IMR-90 (cell line): ENCODE measurements around the gene ZDHHC14. TPM values are rescaled to one million over a fixed set of nuclear protein-coding genes. Genes with fewer than 3 reads are reported as not detected.

Experiments
- ATAC-seq: fragments of 200-7000 bp; cut with Tn5 transposase; 2 replicates; pipeline ENCODE4 v1.9.1; 2020; ENCODE audit warnings: low read depth, mild to moderate bottlenecking, moderate library complexity
- BruUV-seq: library from RNA; stranded (reverse); fragments of 400-500 nt; replicated peaks from 2 replicates; lab custom pipeline; 2021; lab: Mats Ljungman, UMichigan
- CTCF ChIA-PET: fragments of 300-600 bp; formaldehyde crosslinking; extraction: SDS; loops from one replicate; lab custom pipeline; 2021; ENCODE audit warnings: antibody characterized with exemption; lab: Yijun Ruan, JAX
- POLR2A ChIA-PET: fragments of 300-600 bp; sonication (Branson Sonifier 250); formaldehyde crosslinking; loops from one replicate; lab custom pipeline; 2022; ENCODE audit warnings: antibody characterized with exemption; ENCODE audit not compliant: unreplicated experiment; lab: Charles Lee
- DNase-seq: peaks from one replicate; pipeline ENCODE4 v3.0.0; 2013
- H2AFZ ChIP-seq: replicated peaks from 2 replicates; pipeline ENCODE3; 2013; ENCODE audit warnings: low read length, mild to moderate bottlenecking; ENCODE audit not compliant: poor library complexity
- H2AK5ac ChIP-seq: 2 replicates; pipeline ENCODE4 v1.6.1; 2013; ENCODE audit warnings: low read depth, low read length, inconsistent platforms
- H2AK9ac ChIP-seq: replicated peaks from 2 replicates; pipeline ENCODE3; 2013; ENCODE audit warnings: mild to moderate bottlenecking, low read depth, low read length, moderate library complexity; ENCODE audit not compliant: poor library complexity
- H2BK120ac ChIP-seq: 2 replicates; pipeline ENCODE4 v1.6.1; 2013; ENCODE audit warnings: low read depth, low read length, inconsistent platforms
- H2BK15ac ChIP-seq: 3 replicates; pipeline ENCODE4 v1.6.1; 2013; ENCODE audit warnings: low read depth, low read length, inconsistent platforms
- H2BK20ac ChIP-seq: 2 replicates; pipeline ENCODE4 v1.6.1; 2013; ENCODE audit warnings: low read depth, mild to moderate bottlenecking, inconsistent platforms, low read length, moderate library complexity
- H2BK5ac ChIP-seq: 2 replicates; pipeline ENCODE4 v1.6.1; 2013; ENCODE audit warnings: mild to moderate bottlenecking, low read depth, low read length, inconsistent platforms; ENCODE audit not compliant: poor library complexity, severe bottlenecking
- H3K14ac ChIP-seq: replicated peaks from 2 replicates; pipeline ENCODE4 v1.6.1; 2013; ENCODE audit warnings: low read depth, low read length, inconsistent platforms
- H3K18ac ChIP-seq: 2 replicates; pipeline ENCODE4 v1.6.1; 2013; ENCODE audit warnings: low read depth, low read length, control low read depth
- H3K23ac ChIP-seq: 2 replicates; pipeline ENCODE4 v1.6.1; 2013; ENCODE audit warnings: low read depth, low read length, inconsistent platforms
- H3K27ac ChIP-seq: 2 replicates; pipeline ENCODE4 v1.5.1; 2013; ENCODE audit warnings: mild to moderate bottlenecking, control low read depth, low read length; ENCODE audit not compliant: insufficient read depth
- H3K27me3 ChIP-seq: 2 replicates; pipeline ENCODE4 v1.6.1; 2013; ENCODE audit warnings: low read length; ENCODE audit not compliant: control insufficient read depth, insufficient read depth
- H3K36me3 ChIP-seq: 2 replicates; pipeline ENCODE4 v1.6.1; 2013; ENCODE audit warnings: low read length, mixed read lengths; ENCODE audit not compliant: control insufficient read depth, insufficient read depth
- H3K4ac ChIP-seq: 2 replicates; pipeline ENCODE4 v1.6.1; 2013; ENCODE audit warnings: low read depth, low read length, inconsistent platforms
- H3K4me1 ChIP-seq: 2 replicates; pipeline ENCODE4 v1.6.1; 2013; ENCODE audit warnings: low read length, mixed read lengths; ENCODE audit not compliant: control insufficient read depth, insufficient read depth
- H3K4me2 ChIP-seq: 2 replicates; pipeline ENCODE4 v1.6.1; 2013; ENCODE audit warnings: low read depth, mild to moderate bottlenecking, control low read depth, low read length, moderate library complexity
- H3K4me3 ChIP-seq: 2 replicates; pipeline ENCODE4 v1.5.1; 2013; ENCODE audit warnings: low read depth, mild to moderate bottlenecking, control low read depth, low read length, moderate library complexity; ENCODE audit not compliant: insufficient read depth
- H3K56ac ChIP-seq: 2 replicates; pipeline ENCODE4 v1.6.1; 2013; ENCODE audit warnings: low read length, inconsistent platforms; ENCODE audit not compliant: insufficient read depth; ENCODE audit errors: extremely low read depth
- H3K79me1 ChIP-seq, 2 experiments: 2 replicates each; pipeline ENCODE4 v1.6.1; 2013; ENCODE audit warnings: low read length in 2 of 2, inconsistent platforms in 1 of 2, low read depth in 1 of 2
- H3K9ac ChIP-seq: 2 replicates; pipeline ENCODE4 v1.6.1; 2013; ENCODE audit warnings: low read depth, low read length, control low read depth
- H3K9me1 ChIP-seq: 2 replicates; pipeline ENCODE4 v1.6.1; 2013; ENCODE audit warnings: low read length, inconsistent platforms; ENCODE audit not compliant: insufficient read depth
- H3K9me3 ChIP-seq: 2 replicates; pipeline ENCODE4 v1.6.1; 2013; ENCODE audit warnings: low read length; ENCODE audit not compliant: control insufficient read depth, insufficient read depth
- H4K20me1 ChIP-seq: 2 replicates; pipeline ENCODE4 v1.6.1; 2013; ENCODE audit warnings: low read length, inconsistent platforms; ENCODE audit not compliant: insufficient read depth
- H4K5ac ChIP-seq: 2 replicates; pipeline ENCODE4 v1.6.1; 2013; ENCODE audit warnings: mild to moderate bottlenecking, low read depth, low read length, control low read depth
- H4K8ac ChIP-seq, 2 experiments: 2 replicates each; pipeline ENCODE4 v1.6.1; 2013; ENCODE audit warnings: low read depth in 2 of 2, low read length in 2 of 2, control low read depth in 1 of 2, inconsistent platforms in 1 of 2
- H4K91ac ChIP-seq: 2 replicates; pipeline ENCODE4 v1.6.1; 2013; ENCODE audit warnings: low read depth, low read length, inconsistent platforms; ENCODE audit not compliant: insufficient read depth
- BHLHE40 ChIP-seq: fragments of 150-350 bp; IDR thresholded peaks from 2 replicates; pipeline ENCODE4 v1.6.1; 2016; ENCODE audit warnings: mild to moderate bottlenecking, low read depth, low read length
- CEBPB ChIP-seq: IDR thresholded peaks from 2 replicates; pipeline ENCODE4 v1.6.1; 2012; ENCODE audit warnings: low read depth, low read length, improper control_type of control experiment
- CTCF ChIP-seq: conservative IDR thresholded peaks from 2 replicates; pipeline ENCODE4 v1.5.1; 2012; ENCODE audit warnings: mild to moderate bottlenecking, low read depth, low read length, improper control_type of control experiment
- MAFK ChIP-seq: IDR thresholded peaks from 2 replicates; pipeline ENCODE4 v1.6.1; 2012; ENCODE audit warnings: low read depth, low read length, improper control_type of control experiment
- MXI1 ChIP-seq: IDR thresholded peaks from 2 replicates; pipeline ENCODE4 v1.6.1; 2012; ENCODE audit warnings: low read depth, mild to moderate bottlenecking, low read length, moderate library complexity, borderline replicate concordance
- NFE2L2 ChIP-seq: fragments of 150-350 bp; IDR thresholded peaks from 2 replicates; pipeline ENCODE4 v1.6.1; 2016; ENCODE audit warnings: low read depth, mild to moderate bottlenecking, low read length
- POLR2A ChIP-seq: IDR thresholded peaks from 2 replicates; pipeline ENCODE4 v1.6.1; 2012; ENCODE audit warnings: mild to moderate bottlenecking, low read depth, low read length
- RAD21 ChIP-seq: IDR thresholded peaks from 2 replicates; pipeline ENCODE4 v1.6.1; 2012; ENCODE audit warnings: low read length, improper control_type of control experiment
- RCOR1 ChIP-seq: IDR thresholded peaks from 2 replicates; pipeline ENCODE4 v1.6.1; 2012; ENCODE audit warnings: mild to moderate bottlenecking, low read length, improper control_type of control experiment; ENCODE audit not compliant: insufficient replicate concordance
- RFX5 ChIP-seq: IDR thresholded peaks from 2 replicates; pipeline ENCODE4 v1.8.0; 2012; ENCODE audit warnings: low read depth, mild to moderate bottlenecking, low read length, moderate library complexity
- SMC3 ChIP-seq: fragments of 150-350 bp; IDR thresholded peaks from 2 replicates; pipeline ENCODE4 v1.6.1; 2016; ENCODE audit warnings: low read depth, mild to moderate bottlenecking, antibody characterized with exemption, low read length, moderate library complexity
- WGBS, 2 experiments: methylation state at CpG; one replicate each; pipeline versions ENCODE4 v1.1.5 to v1.1.7; 2013; ENCODE audit warnings: missing lambda C conversion rate in 2 of 2; ENCODE audit not compliant: insufficient read length in 1 of 2; ENCODE audit errors: extremely low coverage in 2 of 2; 5-methylcytosine and 5-hydroxymethylcytosine counted together
- dilution Hi-C: fragments of 300-500 bp; cut with HindIII; formaldehyde crosslinking; loops from one replicate; pipeline ENCODE4 v1.14.3; 2018; ENCODE audit warnings: low sequenced_read_pairs; ENCODE audit not compliant: unreplicated experiment
- in situ Hi-C: fragments of 300-500 bp; cut with MboI; formaldehyde crosslinking; loops from 3 replicates; pipeline ENCODE4 v1.14.3; 2019; ENCODE audit warnings: low sequenced_read_pairs, inconsistent platforms, mixed read lengths
- intact Hi-C: fragments of 100-400 bp; cut with micrococcal nuclease; formaldehyde crosslinking; loops from 2 replicates; pipeline ENCODE4 v1.10.0; 2022
- polyA plus RNA-seq, 3 experiments: library from polyadenylated mRNA; depleted of rRNA; stranded (reverse); fragments of >200 nt; gene quantifications; 2 replicates each; pipeline ENCODE4 v1.2.3, GENCODE V29; 2012; ENCODE audit warnings: low replicate concordance in 1 of 3
- total RNA-seq: library from RNA; depleted of rRNA; stranded (reverse); fragments of >200 nt; gene quantifications from 2 replicates; pipeline ENCODE4 v1.2.3, GENCODE V29; 2012
- TF ChIP-seq, protein P1 (sequence below): fragments of 150-350 bp; IDR thresholded peaks from 2 replicates; pipeline ENCODE4 v1.6.1; 2017; ENCODE audit warnings: mild to moderate bottlenecking, antibody characterized with exemption, low read length, low read depth

The ZDHHC14 gene
- total and polyA plus RNA-seq, 2 of the 4 experiments (the other 2 are of a cell fraction), result 0.90 to 2.0 TPM

GRCh38 chr6:157669747-157670216 lies 288.8 kb downstream of the ZDHHC14 start:
- no peaks in the 10 kb centered on the region for H3K36me3 ChIP-seq
- 0 out of 2 replicates have a peak overlapping the region, but pooled peaks have one; percentile 7 for H3K56ac ChIP-seq
- WGBS, 2 experiments, result 3% methylated on average over 10 of the region's 14 CpGs; no CpG with 5 or more reads in 1 of the 2 experiments
- no peaks in the 10 kb centered on the region; the same call in 1 of the 2 replicates for H3K9me1 ChIP-seq
- H2AFZ ChIP-seq, result peak overlapping the region; percentile 95
- H3K4me2 ChIP-seq, result peak overlapping the region; percentile 37
- H3K9ac ChIP-seq, result no peak overlapping the region; the same call in 1 of the 2 replicates
- H3K4ac ChIP-seq, result peak overlapping the region; percentile 77
- no peak overlapping the region for H2BK5ac ChIP-seq
- H2BK20ac ChIP-seq, result peak overlapping the region; percentile 68; the same call in 1 of the 2 replicates
- intact Hi-C loops, result loop anchor here (10.0 kb wide), 1 partner anchor 85 kb away; no protein-coding TSS in a partner anchor
- peak overlapping the region; percentile 87 for H3K23ac ChIP-seq
- no peaks in the 10 kb centered on the region for H4K20me1 ChIP-seq
- CTCF ChIA-PET, result interaction anchor here (0.5 to 1.4 kb wide), 6 partner anchors 13 to 355 kb away, joined by 3 to 5 read pairs (median 4); no protein-coding TSS in a partner anchor
- peak overlapping the region; percentile 10; the same call in 1 of the 2 replicates for H3K18ac ChIP-seq
- H3K27me3 ChIP-seq, result no peaks in the 10 kb centered on the region
- peak overlapping the region; percentile 80 for H2AK9ac ChIP-seq
- peak overlapping the region; percentile 68; the same call in 1 of the 3 replicates for H2BK15ac ChIP-seq
- peak overlapping the region; percentile 84 for H4K91ac ChIP-seq
- H3K4me1 ChIP-seq, result peaks cover 10% of the 10 kb centered on the region; the same call in 1 of the 2 replicates
- peak overlapping the region; percentile 75 for H3K14ac ChIP-seq
- TF ChIP-seq RFX5 (no peak), MAFK (no peak), RCOR1 (no peak), BHLHE40 (no peak), RAD21 (peak; percentile 45), POLR2A (no peak), MXI1 (no peak), CTCF (peak; percentile 29), NFE2L2 (no peak), SMC3 (0 out of 2 replicates have a peak, but pooled peaks have one; percentile 7), CEBPB (no peak)
- TF ChIP-seq, protein P1, sequence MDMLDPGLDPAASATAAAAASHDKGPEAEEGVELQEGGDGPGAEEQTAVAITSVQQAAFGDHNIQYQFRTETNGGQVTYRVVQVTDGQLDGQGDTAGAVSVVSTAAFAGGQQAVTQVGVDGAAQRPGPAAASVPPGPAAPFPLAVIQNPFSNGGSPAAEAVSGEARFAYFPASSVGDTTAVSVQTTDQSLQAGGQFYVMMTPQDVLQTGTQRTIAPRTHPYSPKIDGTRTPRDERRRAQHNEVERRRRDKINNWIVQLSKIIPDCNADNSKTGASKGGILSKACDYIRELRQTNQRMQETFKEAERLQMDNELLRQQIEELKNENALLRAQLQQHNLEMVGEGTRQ, result no peak
- H3K9me3 ChIP-seq, result no peaks in the 10 kb centered on the region
- peak overlapping the region; percentile 83 for H2BK120ac ChIP-seq
- in situ Hi-C loops, result loop anchor here (5.0 kb wide), 1 partner anchor 357 kb away; no protein-coding TSS in a partner anchor
- POLR2A ChIA-PET, result no interaction called here
- H3K27ac ChIP-seq, result peak overlapping the region; percentile 33
- H2AK5ac ChIP-seq, result no peak overlapping the region
- DNase-seq, result peak; percentile 71
- peak overlapping the region; percentile 10 to 90; a peak in 3 of 4 replicates for H4K8ac ChIP-seq
- no TSS peak for BruUV-seq
- dilution Hi-C loops, result no loop called here
- no peak overlapping the region for H3K4me3 ChIP-seq
- no peaks in the 10 kb centered on the region for H3K79me1 ChIP-seq
- peak overlapping the region; percentile 33; the same call in 1 of the 2 replicates for H4K5ac ChIP-seq
- ATAC-seq, result peak; percentile 97
